Naive thymus-derived CD4-positive, alpha-beta T cell (primary cell): ENCODE results near the gene LRP1. TPM values are rescaled to one million over a fixed set of nuclear protein-coding genes. Genes with fewer than 3 reads are reported as not detected.

Source experiments
- ATAC-seq: fragments of 150-1000 bp; cut with Tn5 transposase; 2 replicates; pipeline ENCODE4 v1.10.0; 2021; ENCODE audit warnings: mild to moderate bottlenecking, moderate library complexity
- CTCF ChIA-PET: fragments of 350-600 bp; sonication (Branson Sonifier 250); formaldehyde crosslinking; loops from one replicate; lab custom pipeline; 2021; ENCODE audit warnings: antibody characterized with exemption; lab: Charles Lee
- POLR2A ChIA-PET: fragments of 350-600 bp; sonication (Branson Sonifier 250); formaldehyde crosslinking; loops from one replicate; lab custom pipeline; 2021; ENCODE audit warnings: antibody characterized with exemption, inconsistent platforms; lab: Charles Lee
- DNase-seq, 9 donors: peaks; one replicate each; pipeline versions ENCODE4 v3.0.0 to v3.0.0-alpha.2; 2020 to 2022; ENCODE audit warnings: mixed read lengths in 1 of 9
- H3K27ac ChIP-seq: one replicate; pipeline ENCODE4 v1.7.0; 2013; ENCODE audit warnings: mild to moderate bottlenecking, low read depth, low read length, moderate library complexity
- H3K27me3 ChIP-seq, 2 donors: one replicate each; pipeline ENCODE4 v1.7.0; 2013; ENCODE audit warnings: low read length in 2 of 2, mild to moderate bottlenecking in 2 of 2, moderate library complexity in 2 of 2; ENCODE audit not compliant: control insufficient read depth in 2 of 2, insufficient read depth in 2 of 2
- H3K36me3 ChIP-seq, 3 experiments: 1 replicate in 2 of 3; 2 replicates in 1 of 3; pipeline ENCODE4 v1.7.0; 2013; ENCODE audit warnings: low read length in 3 of 3, mild to moderate bottlenecking in 3 of 3, moderate library complexity in 1 of 3; ENCODE audit not compliant: insufficient read depth in 3 of 3, control insufficient read depth in 2 of 3
- H3K4me1 ChIP-seq, 2 donors: one replicate each; pipeline ENCODE4 v1.7.0; 2013; ENCODE audit warnings: low read length in 2 of 2, mild to moderate bottlenecking in 2 of 2, moderate library complexity in 1 of 2; ENCODE audit not compliant: control insufficient read depth in 2 of 2, insufficient read depth in 2 of 2
- H3K4me3 ChIP-seq: 2 replicates; pipeline ENCODE4 v1.7.0; 2013; ENCODE audit warnings: mild to moderate bottlenecking, low read length
- H3K9me3 ChIP-seq, 3 experiments: 1 replicate in 2 of 3; 2 replicates in 1 of 3; pipeline ENCODE4 v1.7.0; 2013; ENCODE audit warnings: low read length in 3 of 3; ENCODE audit not compliant: control insufficient read depth in 2 of 3
- H3K27ac Mint-ChIP-seq, 9 donors: one replicate each; pipeline ENCODE4 v1.8.0; 2020 to 2022; ENCODE audit warnings: mixed read lengths in 9 of 9, mild to moderate bottlenecking in 8 of 9, moderate library complexity in 5 of 9, inconsistent platforms in 2 of 9
- H3K27me3 Mint-ChIP-seq, 5 donors: one replicate each; pipeline ENCODE4 v1.8.0; 2021 to 2022; ENCODE audit warnings: mixed read lengths in 5 of 5, mild to moderate bottlenecking in 1 of 5
- H3K36me3 Mint-ChIP-seq, 5 donors: one replicate each; pipeline ENCODE4 v1.8.0; 2020 to 2022; ENCODE audit warnings: mixed read lengths in 5 of 5, mild to moderate bottlenecking in 3 of 5, inconsistent platforms in 1 of 5
- H3K4me1 Mint-ChIP-seq, 7 donors: one replicate each; pipeline ENCODE4 v1.8.0; 2020 to 2022; ENCODE audit warnings: mixed read lengths in 7 of 7, mild to moderate bottlenecking in 3 of 7, inconsistent platforms in 1 of 7
- H3K4me3 Mint-ChIP-seq, 10 donors: one replicate each; pipeline ENCODE4 v1.8.0; 2020 to 2022; ENCODE audit warnings: mild to moderate bottlenecking in 10 of 10, mixed read lengths in 10 of 10, moderate library complexity in 6 of 10, inconsistent platforms in 2 of 10
- H3K9me3 Mint-ChIP-seq, 11 donors: one replicate each; pipeline ENCODE4 v1.8.0; 2020 to 2022; ENCODE audit warnings: mixed read lengths in 11 of 11, mild to moderate bottlenecking in 4 of 11, inconsistent platforms in 1 of 11, moderate library complexity in 1 of 11
- intact Hi-C, 2 donors: fragments of 100-400 bp; cut with micrococcal nuclease; formaldehyde crosslinking; loops; one replicate each; pipeline ENCODE4 v1.15.1; 2023
- polyA plus RNA-seq, 2 donors: library from polyadenylated mRNA; unstranded; fragments of 300-500 nt; fragmentation: Illumina TruSeq; gene quantifications; one replicate each; pipeline ENCODE4 v1.2.3, GENCODE V29; 2021
- total RNA-seq, 6 experiments: library from RNA in 5 of 6; stranded (reverse) in 5 of 6; gene quantifications; 1 replicate in 5 of 6; 2 replicates in 1 of 6; pipeline ENCODE4 v1.2.3 and lab custom pipeline; 2021 to 2026

Gene LRP1
- total and polyA plus RNA-seq, 7 experiments from 2014 or later, result 0.58 to 119 (median 10.5) TPM

- intact Hi-C loops, result no loop called here
- Mint-ChIP-seq H3K27ac (no peak overlapping the region), H3K27me3 (no peaks in the 10 kb centered on the region), H3K4me3 (no peak overlapping the region), H3K36me3 (peaks cover 0 to 24% (median 13%) of the 10 kb centered on the region in 5 donors), H3K4me1 (peaks cover 0 to 16% (median 2%) of the 10 kb centered on the region in 7 donors), H3K9me3 (no peaks in the 10 kb centered on the region)
- DNase-seq, result no peak
- H3K4me3 ChIP-seq, result no peak overlapping the region
- ChIA-PET CTCF (no interaction called here), POLR2A (no interaction called here)
- H3K27me3 ChIP-seq, result no peaks in the 10 kb centered on the region
- ATAC-seq, result no peak
- no peaks in the 10 kb centered on the region for H3K4me1 ChIP-seq
- no peak overlapping the region for H3K27ac ChIP-seq
- H3K9me3 ChIP-seq, result no peaks in the 10 kb centered on the region
- peaks cover 0 to 6% (median 0%) of the 10 kb centered on the region in 3 experiments for H3K36me3 ChIP-seq
Measured at GRCh38 chr12:57162553-57163125, 34.4 kb downstream of the LRP1 start.

- peak overlapping the region in 1 of 9 donors; percentile 59 for H3K27ac Mint-ChIP-seq
- no peak for ATAC-seq
Measured at GRCh38 chr12:57164454-57164853, 36.2 kb downstream of the LRP1 start.

GRCh38 chr12:57164966-57165625 is 36.8 kb downstream of the LRP1 start:
- H3K4me3 Mint-ChIP-seq, result no peak overlapping the region
- H3K4me1 Mint-ChIP-seq, result peaks cover 0 to 11% (median 0%) of the 10 kb centered on the region in 7 donors
- H3K9me3 Mint-ChIP-seq, result no peaks in the 10 kb centered on the region
- Histone ChIP-seq H3K36me3 (peaks cover 0 to 6% (median 0%) of the 10 kb centered on the region in 3 experiments), H3K9me3 (no peaks in the 10 kb centered on the region), H3K27ac (no peak overlapping the region), H3K4me1 (no peaks in the 10 kb centered on the region), H3K27me3 (no peaks in the 10 kb centered on the region), H3K4me3 (no peak overlapping the region)
- ChIA-PET CTCF (no interaction called here), POLR2A (no interaction called here)
- no peaks in the 10 kb centered on the region for H3K27me3 Mint-ChIP-seq
- DNase-seq, result no peak
- H3K36me3 Mint-ChIP-seq, result peaks cover 0 to 24% (median 10%) of the 10 kb centered on the region in 5 donors
- intact Hi-C loops, result no loop called here
- no peak overlapping the region for H3K27ac Mint-ChIP-seq
- no peak for ATAC-seq

More at GRCh38 chr12:57164454-57164853, 36.2 kb downstream of the LRP1 start:
- DNase-seq, result no peak
- Mint-ChIP-seq H3K27me3 (no peaks in the 10 kb centered on the region), H3K36me3 (peaks cover 0 to 24% (median 10%) of the 10 kb centered on the region in 5 donors), H3K4me1 (peaks cover 0 to 11% (median 0%) of the 10 kb centered on the region in 7 donors), H3K4me3 (no peak overlapping the region), H3K9me3 (no peaks in the 10 kb centered on the region)
- Histone ChIP-seq H3K9me3 (no peaks in the 10 kb centered on the region), H3K27ac (no peak overlapping the region), H3K36me3 (peaks cover 0 to 6% (median 0%) of the 10 kb centered on the region in 3 experiments), H3K4me1 (no peaks in the 10 kb centered on the region), H3K4me3 (no peak overlapping the region), H3K27me3 (no peaks in the 10 kb centered on the region)
- ChIA-PET CTCF (no interaction called here), POLR2A (no interaction called here)
- intact Hi-C loops, result no loop called here

- peaks cover 0 to 20% (median 10%) of the 10 kb centered on the region in 5 donors for H3K36me3 Mint-ChIP-seq
- no peak overlapping the region for H3K27ac Mint-ChIP-seq
- no peaks in the 10 kb centered on the region for H3K9me3 ChIP-seq
- H3K36me3 ChIP-seq, result peaks cover 0 to 6% (median 0%) of the 10 kb centered on the region in 3 experiments
- no peak overlapping the region for H3K27ac ChIP-seq
- intact Hi-C loops, result no loop called here
- ChIA-PET POLR2A (interaction anchor here (0.6 kb wide), 1 partner anchor 92 kb away, joined by 3 read pairs; no protein-coding TSS in a partner anchor), CTCF (no interaction called here)
- peaks cover 0 to 7% (median 0%) of the 10 kb centered on the region in 7 donors for H3K4me1 Mint-ChIP-seq
- H3K4me1 ChIP-seq, result no peaks in the 10 kb centered on the region
- no peaks in the 10 kb centered on the region for H3K27me3 Mint-ChIP-seq
- H3K4me3 ChIP-seq, result no peak overlapping the region
- H3K27me3 ChIP-seq, result no peaks in the 10 kb centered on the region
- no peak for ATAC-seq
- H3K4me3 Mint-ChIP-seq, result no peak overlapping the region
- H3K9me3 Mint-ChIP-seq, result no peaks in the 10 kb centered on the region
- DNase-seq, result no peak
Measured at GRCh38 chr12:57165741-57166140, 37.5 kb downstream of the LRP1 start.

- peaks cover 0 to 12% (median 6%) of the 10 kb centered on the region in 5 donors for H3K36me3 Mint-ChIP-seq
- ChIA-PET CTCF (interaction anchor here (0.6 kb wide), 1 partner anchor 18 kb away, joined by 4 read pairs; no protein-coding TSS in a partner anchor), POLR2A (no interaction called here)
- H3K4me3 ChIP-seq, result no peak overlapping the region
- DNase-seq, result peak in 1 of 9 donors; percentile 40
- no peak overlapping the region for H3K27ac ChIP-seq
- H3K9me3 Mint-ChIP-seq, result no peaks in the 10 kb centered on the region
- peaks cover 0 to under 1% (median 0%) of the 10 kb centered on the region in 3 experiments for H3K36me3 ChIP-seq
- peak overlapping the region in 1 of 9 donors; percentile 25 for H3K27ac Mint-ChIP-seq
- H3K4me1 ChIP-seq, result no peaks in the 10 kb centered on the region
- no peaks in the 10 kb centered on the region for H3K9me3 ChIP-seq
- no peak overlapping the region for H3K4me3 Mint-ChIP-seq
- intact Hi-C loops, result no loop called here
- peaks cover 0 to 5% (median 0%) of the 10 kb centered on the region in 7 donors for H3K4me1 Mint-ChIP-seq
- H3K27me3 ChIP-seq, result no peaks in the 10 kb centered on the region
- peak; percentile 48 for ATAC-seq
- H3K27me3 Mint-ChIP-seq, result no peaks in the 10 kb centered on the region
Measured at GRCh38 chr12:57166971-57167371, 38.7 kb downstream of the LRP1 start.

GRCh38 chr12:57168058-57168457 is 39.8 kb downstream of the LRP1 start:
- Mint-ChIP-seq H3K4me1 (peaks cover 0 to 3% (median 0%) of the 10 kb centered on the region in 7 donors), H3K4me3 (no peak overlapping the region), H3K27me3 (no peaks in the 10 kb centered on the region), H3K27ac (no peak overlapping the region), H3K9me3 (no peaks in the 10 kb centered on the region), H3K36me3 (peaks cover 0 to 8% (median 0%) of the 10 kb centered on the region in 5 donors)
- Histone ChIP-seq H3K4me1 (no peaks in the 10 kb centered on the region), H3K27me3 (no peaks in the 10 kb centered on the region), H3K9me3 (no peaks in the 10 kb centered on the region), H3K4me3 (no peak overlapping the region), H3K36me3 (no peaks in the 10 kb centered on the region), H3K27ac (no peak overlapping the region)
- DNase-seq, result no peak
- no peak for ATAC-seq
- CTCF ChIA-PET, result interaction anchor here (2.0 kb wide), 1 partner anchor 44 kb away, joined by 4 read pairs; no protein-coding TSS in a partner anchor
- POLR2A ChIA-PET, result no interaction called here
- intact Hi-C loops, result no loop called here
